Esophagus (tissue), 2 donors: ENCODE data around the gene SAMD9L. TPM values are rescaled to one million over a fixed set of nuclear protein-coding genes. Genes with fewer than 3 reads are reported as not detected.
"Not testable (repeated sequence)": the region's sequence is repeated elsewhere in the genome, so short reads cannot be mapped to it uniquely, and the experiment has no call there.

Experiments
- H3K27ac ChIP-seq, 2 donors: one replicate each; pipeline ENCODE4 v1.5.1; 2013; ENCODE audit warnings: low read depth in 2 of 2, mild to moderate bottlenecking in 2 of 2, inconsistent platforms in 1 of 2, low read length in 1 of 2, moderate library complexity in 1 of 2
- H3K27me3 ChIP-seq, 2 donors: one replicate each; pipeline ENCODE4 v1.6.1; 2013; ENCODE audit warnings: low read length in 2 of 2, control low read depth in 1 of 2, mild to moderate bottlenecking in 1 of 2; ENCODE audit not compliant: insufficient read depth in 2 of 2, control insufficient read depth in 1 of 2
- H3K36me3 ChIP-seq, 2 donors: one replicate each; pipeline ENCODE4 v1.6.1; 2013; ENCODE audit warnings: low read length in 1 of 2; ENCODE audit not compliant: control insufficient read depth in 2 of 2, insufficient read depth in 2 of 2
- H3K4me1 ChIP-seq, 2 donors: one replicate each; pipeline ENCODE4 v1.6.1; 2013; ENCODE audit warnings: low read length in 1 of 2; ENCODE audit not compliant: control insufficient read depth in 2 of 2, insufficient read depth in 2 of 2
- H3K4me3 ChIP-seq, 2 donors: one replicate each; pipeline ENCODE4 v1.5.1; 2013; ENCODE audit warnings: low read length in 2 of 2, mild to moderate bottlenecking in 2 of 2, low read depth in 1 of 2, moderate library complexity in 1 of 2
- H3K9me3 ChIP-seq, 2 donors: one replicate each; pipeline ENCODE4 v1.6.1; 2013; ENCODE audit warnings: mild to moderate bottlenecking in 2 of 2, low read depth in 1 of 2, low read length in 1 of 2, moderate library complexity in 1 of 2; ENCODE audit not compliant: control insufficient read depth in 2 of 2, insufficient read depth in 1 of 2
- WGBS, 2 donors: extraction: QIAGEN DNeasy Blood & Tissue Kit; methylation state at CpG; one replicate each; pipeline ENCODE4 v1.1.7; 2013; 5-methylcytosine and 5-hydroxymethylcytosine counted together
- polyA plus RNA-seq, 2 donors: library from polyadenylated mRNA; stranded (reverse); fragments of 200-250 nt; gene quantifications; one replicate each; pipeline ENCODE4 v1.2.3, GENCODE V29; 2013
- donor health status: healthy with polysubstance abuse.
- donor health status: Bipolar disorder and iron deficiency.

The SAMD9L gene
- polyA plus RNA-seq, 2 donors: 2.5 to 4.0 TPM

GRCh38 chr7:93123532-93123931 is 24.7 kb downstream of the SAMD9L start:
- not testable (repeated sequence) for H3K36me3 ChIP-seq, H3K9me3 ChIP-seq, H3K4me3 ChIP-seq, H3K27me3 ChIP-seq, H3K27ac ChIP-seq, H3K4me1 ChIP-seq
- WGBS, 2 donors: 85 to 89% methylated on average over 3 of the region's 3 CpGs

DNA sequence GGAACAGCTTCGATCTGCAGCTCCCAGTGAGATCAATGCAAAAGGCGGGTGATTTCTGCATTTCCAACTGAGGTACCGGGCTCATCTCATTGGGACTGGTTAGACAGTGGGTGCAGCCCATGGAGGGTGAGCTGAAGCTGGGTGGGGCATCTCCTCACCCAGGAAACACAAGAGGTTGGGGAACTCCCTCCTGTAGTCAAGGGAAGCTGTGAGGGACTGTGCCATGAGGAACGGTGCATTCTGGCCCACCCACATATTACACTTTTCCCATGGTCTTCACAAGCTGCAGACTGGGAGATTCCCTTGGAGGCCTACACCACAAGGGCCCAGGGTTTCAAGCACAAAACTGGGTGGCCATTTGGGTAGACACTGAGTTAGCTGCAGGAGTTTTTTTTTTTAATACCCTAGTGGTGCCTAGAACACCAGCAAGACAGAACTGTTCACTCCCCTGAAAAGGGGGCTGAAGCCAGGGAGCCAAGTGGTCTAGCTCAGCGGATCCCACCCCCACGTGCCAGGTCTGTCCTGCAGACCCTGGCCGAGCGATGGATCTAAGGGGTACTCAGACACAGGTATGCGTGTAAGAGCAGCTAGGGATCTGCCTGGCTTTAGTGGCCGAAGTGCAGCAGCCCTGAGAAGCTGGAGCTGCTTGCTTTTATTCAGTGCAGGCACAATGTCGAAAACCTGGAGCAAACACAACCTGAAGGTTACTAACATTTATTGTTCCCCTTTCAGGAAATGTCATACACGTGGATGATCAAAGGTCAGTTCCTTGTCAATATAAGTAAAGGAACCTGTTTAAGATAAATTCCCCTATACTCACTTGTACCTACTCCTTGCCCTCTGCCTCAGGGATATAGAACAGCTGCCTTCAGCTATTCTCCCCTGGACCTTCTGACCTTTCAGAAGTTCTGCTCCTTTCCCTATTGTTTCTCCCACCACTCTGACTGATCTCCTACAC is 27.3 kb downstream of the SAMD9L start:
- no peaks in the 10 kb centered on the region for H3K36me3 ChIP-seq
- peaks cover 0 to 9% of the 10 kb centered on the region in 2 donors for H3K4me1 ChIP-seq
- H3K9me3 ChIP-seq: peaks cover 0 to 2% of the 10 kb centered on the region in 2 donors
- H3K4me3 ChIP-seq: no peak overlapping the region
- H3K27ac ChIP-seq: no peak overlapping the region
- WGBS, 2 donors: 89 to 90% methylated on average over 12 of the region's 12 CpGs
- no peaks in the 10 kb centered on the region for H3K27me3 ChIP-seq

DNA sequence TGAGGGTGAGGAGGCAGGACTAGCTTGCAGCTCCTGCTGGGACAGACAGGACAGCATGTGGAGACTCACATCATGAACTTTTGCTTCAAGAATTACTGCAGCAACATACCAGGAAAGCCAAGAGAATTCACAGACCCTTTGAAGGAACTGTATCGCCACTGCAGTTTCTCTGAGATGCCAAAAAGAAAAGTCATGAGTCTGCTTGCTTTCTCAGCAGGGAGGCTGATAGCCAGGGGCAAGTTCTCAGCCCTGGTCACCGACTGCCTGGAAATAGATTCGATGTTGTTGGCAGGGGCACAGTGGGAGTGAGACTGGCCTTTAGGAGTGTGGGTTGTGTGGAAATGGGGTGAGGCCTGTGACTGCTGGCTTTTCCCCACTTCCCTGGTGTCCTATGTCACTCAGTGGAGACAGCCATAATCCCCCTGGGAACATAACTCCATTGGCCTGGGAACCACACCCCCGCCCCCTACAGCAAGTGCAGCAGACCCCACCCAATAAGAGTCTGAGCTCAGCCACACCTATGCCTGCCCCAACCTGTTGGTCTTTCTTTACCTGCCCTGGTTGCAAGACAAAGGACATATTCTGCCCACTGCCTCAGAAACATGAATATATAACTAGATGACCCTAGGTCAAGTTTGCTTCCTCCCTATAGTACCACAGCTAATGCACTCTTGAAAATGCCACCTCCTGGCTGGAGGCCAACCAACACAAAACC is 28.8 kb downstream of the SAMD9L start:
- H3K4me3 ChIP-seq: no peak overlapping the region
- peaks cover 0 to 9% of the 10 kb centered on the region in 2 donors for H3K4me1 ChIP-seq
- 60 to 70% methylated on average over 4 of the region's 4 CpGs for WGBS, 2 donors
- H3K36me3 ChIP-seq: no peaks in the 10 kb centered on the region
- H3K27me3 ChIP-seq: no peaks in the 10 kb centered on the region
- peaks cover 0 to 2% of the 10 kb centered on the region in 2 donors for H3K9me3 ChIP-seq
- H3K27ac ChIP-seq: peak overlapping the region; percentile 61 to 82

DNA sequence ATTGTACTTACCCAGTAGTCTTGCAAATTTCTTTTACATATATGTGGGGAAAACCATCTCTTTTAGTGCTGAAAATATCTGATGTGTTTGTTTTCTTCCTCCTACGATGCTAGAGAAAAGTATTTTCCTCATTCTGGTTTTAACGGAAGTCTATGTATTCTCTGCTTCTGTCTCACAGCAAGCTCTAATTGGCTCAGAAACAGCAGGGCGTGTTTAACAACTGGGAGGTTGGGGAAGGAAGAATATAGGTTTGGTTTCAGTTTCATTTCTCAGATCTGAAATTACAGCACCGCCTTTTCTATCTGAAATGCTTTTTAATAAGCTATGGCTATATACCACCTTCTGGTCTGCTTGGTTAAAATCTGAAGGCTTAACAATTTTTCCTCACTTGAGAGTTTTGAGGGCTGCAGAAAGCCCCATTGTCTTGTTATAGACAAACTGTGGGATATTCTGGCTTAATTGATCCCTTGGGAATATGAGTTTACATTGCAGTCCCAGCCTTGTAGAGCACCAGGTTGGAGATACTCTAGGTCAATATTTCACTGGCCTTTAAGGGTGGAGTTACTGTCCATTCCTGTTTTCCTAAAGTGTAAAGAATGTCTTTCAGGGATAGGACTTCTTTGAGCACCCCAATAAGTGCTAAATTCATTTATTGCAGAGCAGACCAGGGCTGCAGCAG is 30.2 kb downstream of the SAMD9L start, which contains the start of gene SAMD9:
Gene SAMD9 (minus strand): TSS at position 128 of the 679 bp plus-strand sequence. CDS start 11,882 bp downstream, outside the sequence.
- Histone ChIP-seq H3K9me3 (peaks cover 0 to 2% of the 10 kb centered on the region in 2 donors), H3K36me3 (no peaks in the 10 kb centered on the region), H3K4me1 (peaks cover 0 to 9% of the 10 kb centered on the region in 2 donors), H3K27ac (peak within 1 kb of the TSS; percentile 73 to 82), H3K4me3 (peak within 1 kb of the TSS; percentile 50 to 57), H3K27me3 (no peaks in the 10 kb centered on the region)
- 7% methylated on average over 4 of the region's 4 CpGs for WGBS, 2 donors

GRCh38 chr7:93117327-93117726 is 30.9 kb downstream of the SAMD9L start:
- peak overlapping the region; percentile 50 to 57 for H3K4me3 ChIP-seq
- no peaks in the 10 kb centered on the region for H3K27me3 ChIP-seq
- H3K4me1 ChIP-seq: peaks cover 0 to 9% of the 10 kb centered on the region in 2 donors
- WGBS, 2 donors: 64 to 78% methylated on average over 1 of the region's 1 CpG
- H3K27ac ChIP-seq: peak overlapping the region; percentile 63 to 71
- no peaks in the 10 kb centered on the region for H3K36me3 ChIP-seq
- peaks cover 0 to 2% of the 10 kb centered on the region in 2 donors for H3K9me3 ChIP-seq

DNA sequence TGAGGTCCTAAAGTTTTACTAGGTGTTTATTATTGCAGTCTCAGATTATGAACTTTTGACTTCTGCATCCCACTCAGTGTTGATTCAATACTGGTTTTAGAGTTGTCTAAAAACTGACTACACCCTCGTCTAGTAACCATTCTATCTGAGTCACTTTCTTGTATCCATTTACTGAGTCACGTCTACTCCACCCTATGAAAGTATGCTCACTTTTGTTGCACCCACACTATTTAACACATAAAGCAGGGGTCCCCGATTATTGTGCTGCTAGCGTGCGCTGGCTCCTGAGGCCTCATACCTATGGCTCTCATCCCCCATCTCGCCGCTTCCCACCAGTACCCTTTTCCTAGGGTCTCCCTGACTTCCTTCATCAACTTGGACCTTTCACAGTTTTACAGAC is 32.4 kb downstream of the SAMD9L start:
- Histone ChIP-seq H3K4me3 (peak overlapping the region; percentile 34 to 57), H3K27ac (peak overlapping the region; percentile 85 to 96), H3K4me1 (peaks cover 0 to 9% of the 10 kb centered on the region in 2 donors), H3K9me3 (peaks cover 0 to 2% of the 10 kb centered on the region in 2 donors), H3K27me3 (no peaks in the 10 kb centered on the region), H3K36me3 (no peaks in the 10 kb centered on the region)
- 61 to 71% methylated on average over 7 of the region's 7 CpGs for WGBS, 2 donors

DNA sequence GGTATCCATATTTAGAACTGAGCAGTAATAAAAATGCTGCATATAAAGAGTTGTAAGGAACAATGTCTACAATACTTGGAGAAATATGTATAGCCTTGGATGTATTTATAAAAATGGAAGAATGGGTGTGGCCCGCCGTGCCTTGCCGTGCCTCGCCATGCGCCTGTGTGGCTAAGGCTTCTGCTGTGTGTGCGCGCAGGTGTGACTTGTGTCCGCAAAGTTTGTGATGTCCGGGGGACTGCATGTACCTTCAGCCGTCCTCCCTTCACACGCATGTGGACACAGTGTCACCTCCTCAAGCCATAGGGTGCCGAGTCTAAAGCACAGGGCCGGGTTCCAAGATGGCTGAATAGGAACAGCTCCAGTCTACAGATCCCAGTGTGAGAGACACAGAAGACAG is 40.2 kb downstream of the SAMD9L start:
- no peak overlapping the region for H3K27ac ChIP-seq
- no peaks in the 10 kb centered on the region for H3K4me1 ChIP-seq
- 96 to 97% methylated on average over 13 of the region's 13 CpGs for WGBS, 2 donors
- H3K36me3 ChIP-seq: peaks cover 12 to 16% of the 10 kb centered on the region in 2 donors
- no peak overlapping the region for H3K4me3 ChIP-seq
- H3K27me3 ChIP-seq: no peaks in the 10 kb centered on the region
- peaks cover 6 to 13% of the 10 kb centered on the region in 2 donors for H3K9me3 ChIP-seq

DNA sequence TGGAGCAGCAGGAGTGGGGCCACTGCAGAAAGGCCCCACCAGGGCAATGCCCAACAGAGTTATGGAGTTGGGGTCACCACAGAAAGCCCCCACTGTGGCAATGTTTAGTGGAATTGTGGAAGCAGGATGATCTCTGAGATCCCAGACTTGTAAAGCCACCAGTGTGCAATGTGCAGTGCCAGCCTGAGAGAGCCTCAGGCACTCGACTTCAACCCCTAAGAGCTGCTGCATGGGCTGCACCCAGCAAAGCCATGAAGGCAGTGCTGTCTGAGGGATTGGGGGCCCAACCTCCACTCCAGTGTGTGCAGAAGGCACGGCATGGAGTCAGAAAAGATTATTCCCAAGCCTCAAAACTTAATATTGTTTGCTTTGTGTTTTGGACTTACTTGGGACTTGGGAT is 50.8 kb downstream of the SAMD9L start:
- Histone ChIP-seq H3K27me3 (no peaks in the 10 kb centered on the region), H3K4me3 (no peak overlapping the region), H3K36me3 (no peaks in the 10 kb centered on the region), H3K9me3 (no peaks in the 10 kb centered on the region), H3K27ac (no peak overlapping the region), H3K4me1 (no peaks in the 10 kb centered on the region)
- WGBS, 2 donors: 75 to 77% methylated on average over 2 of the region's 2 CpGs

DNA sequence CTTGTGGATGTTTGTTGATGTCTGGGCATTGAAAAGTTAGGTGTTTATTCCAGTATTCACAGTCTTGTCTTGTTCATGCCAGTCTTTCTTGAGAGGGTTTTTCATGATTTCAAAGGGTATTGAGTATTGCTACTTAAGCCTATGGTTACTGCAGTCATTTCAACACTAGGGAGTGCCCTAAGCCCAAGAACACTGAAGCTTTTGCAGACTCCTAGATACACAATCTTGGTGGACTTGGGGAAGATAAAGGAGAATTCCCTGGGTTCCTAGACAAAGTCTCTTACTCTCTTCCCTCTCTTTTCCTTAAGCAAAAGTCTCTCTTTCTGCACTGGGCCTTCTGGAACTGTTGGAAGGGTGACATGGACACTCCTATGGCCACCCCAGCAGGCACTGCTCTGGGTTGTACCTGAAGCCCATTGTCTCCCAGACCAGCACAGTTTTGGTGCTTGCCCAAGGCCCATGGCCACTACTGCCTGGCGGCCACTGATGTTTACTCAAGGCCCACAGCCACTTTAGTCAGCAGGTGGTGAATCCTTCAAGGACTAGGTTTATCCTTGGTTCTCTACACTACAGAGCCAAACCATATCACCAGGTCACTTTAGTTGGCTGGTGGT is 55.3 kb downstream of the SAMD9L start:
- Histone ChIP-seq H3K27ac (no peak overlapping the region), H3K4me1 (no peaks in the 10 kb centered on the region), H3K9me3 (no peaks in the 10 kb centered on the region), H3K27me3 (no peaks in the 10 kb centered on the region), H3K36me3 (no peaks in the 10 kb centered on the region), H3K4me3 (no peak overlapping the region)
- WGBS, 2 donors: 71 to 79% methylated on average over 1 of the region's 1 CpG
